HG03571 (cell line): Measurements from ENCODE around the gene ENSA.
"Not testable (repeated sequence)": the region's sequence is repeated elsewhere in the genome, so short reads cannot be mapped to it uniquely, and the experiment has no call there.

Experiments
- ATAC-seq: cut with Tn5 transposase; IDR thresholded peaks from one replicate; pipeline ENCODE4 v1.9.1; 2021; ENCODE audit not compliant: unreplicated experiment

Gene ENSA

DNA sequence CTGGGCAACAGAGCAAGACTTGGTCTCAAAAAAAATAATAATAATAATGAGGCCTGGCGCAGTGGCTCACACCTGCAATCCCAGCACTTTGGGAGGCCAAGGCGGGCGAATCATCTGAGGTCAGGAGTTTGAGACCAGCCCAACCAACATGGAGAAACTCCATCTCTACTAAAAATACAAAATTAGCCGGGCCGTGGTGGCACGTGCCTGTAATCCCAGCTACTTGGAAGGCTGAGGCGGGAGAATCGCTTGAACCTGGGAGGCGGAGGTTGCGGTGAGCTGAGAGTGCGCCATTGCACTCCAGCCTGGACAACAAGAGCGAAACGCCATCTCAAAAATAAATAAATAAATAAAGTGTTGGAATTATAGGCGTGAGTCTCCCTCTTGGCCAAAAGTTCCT is 47.5 kb downstream of the ENSA start:
- not testable (repeated sequence) for ATAC-seq

- not testable (repeated sequence) for ATAC-seq
Measured at GRCh38 chr1:150581437-150581836, 48.0 kb downstream of the ENSA start.

DNA sequence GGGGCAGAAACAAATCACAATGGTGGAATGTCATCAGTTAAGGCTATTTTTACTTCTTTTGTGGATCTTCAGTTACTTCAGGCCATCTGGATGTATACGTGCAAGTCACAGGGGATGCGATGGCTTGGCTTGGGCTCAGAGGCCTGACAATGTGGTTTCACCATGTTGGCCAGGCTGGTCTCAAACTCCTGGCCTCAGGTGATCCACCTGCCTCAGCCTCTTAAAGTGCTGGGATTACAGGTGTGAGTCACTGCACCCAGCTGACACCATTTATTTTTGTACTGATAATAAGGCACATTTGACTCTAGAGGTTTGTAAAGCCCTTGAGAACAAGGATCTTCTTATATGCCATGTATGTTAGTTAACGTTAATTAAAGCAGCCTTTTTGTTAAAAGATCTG is 48.4 kb downstream of the ENSA start:
- not testable (repeated sequence) for ATAC-seq

DNA sequence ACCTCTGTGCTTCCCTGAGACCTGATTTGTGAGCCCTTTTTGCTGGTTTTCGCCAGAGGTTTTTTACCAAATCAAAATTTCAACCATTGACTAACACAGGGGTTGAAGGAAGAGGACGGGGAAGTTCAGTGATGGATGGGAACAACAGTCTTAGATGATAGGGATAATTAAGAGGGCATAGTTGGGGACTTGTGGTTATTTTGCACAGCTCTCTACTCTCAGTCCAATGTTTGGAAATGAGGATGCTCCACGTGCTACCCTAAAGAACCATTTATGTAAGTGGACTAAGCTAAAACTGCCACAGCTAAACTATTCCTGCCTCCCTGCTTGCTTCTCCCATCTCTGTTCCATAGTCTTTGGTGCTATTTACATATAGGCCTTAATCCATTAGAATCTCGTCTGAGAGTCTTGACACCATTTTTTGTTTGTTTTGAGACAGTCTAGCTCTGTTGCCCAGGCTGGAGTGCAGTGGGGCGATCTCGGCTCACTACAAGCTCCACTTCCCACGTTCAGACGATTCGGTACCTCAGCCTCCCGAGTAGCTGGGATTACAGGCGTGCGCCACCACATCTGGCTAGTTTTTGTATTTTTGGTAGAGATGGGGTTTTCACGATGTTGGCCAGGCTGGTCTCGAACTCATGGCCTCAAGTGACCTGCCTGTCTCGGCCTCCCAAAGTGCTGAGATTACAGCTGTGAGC is 49.3 kb downstream of the ENSA start:
- peak; percentile 4 for ATAC-seq

DNA sequence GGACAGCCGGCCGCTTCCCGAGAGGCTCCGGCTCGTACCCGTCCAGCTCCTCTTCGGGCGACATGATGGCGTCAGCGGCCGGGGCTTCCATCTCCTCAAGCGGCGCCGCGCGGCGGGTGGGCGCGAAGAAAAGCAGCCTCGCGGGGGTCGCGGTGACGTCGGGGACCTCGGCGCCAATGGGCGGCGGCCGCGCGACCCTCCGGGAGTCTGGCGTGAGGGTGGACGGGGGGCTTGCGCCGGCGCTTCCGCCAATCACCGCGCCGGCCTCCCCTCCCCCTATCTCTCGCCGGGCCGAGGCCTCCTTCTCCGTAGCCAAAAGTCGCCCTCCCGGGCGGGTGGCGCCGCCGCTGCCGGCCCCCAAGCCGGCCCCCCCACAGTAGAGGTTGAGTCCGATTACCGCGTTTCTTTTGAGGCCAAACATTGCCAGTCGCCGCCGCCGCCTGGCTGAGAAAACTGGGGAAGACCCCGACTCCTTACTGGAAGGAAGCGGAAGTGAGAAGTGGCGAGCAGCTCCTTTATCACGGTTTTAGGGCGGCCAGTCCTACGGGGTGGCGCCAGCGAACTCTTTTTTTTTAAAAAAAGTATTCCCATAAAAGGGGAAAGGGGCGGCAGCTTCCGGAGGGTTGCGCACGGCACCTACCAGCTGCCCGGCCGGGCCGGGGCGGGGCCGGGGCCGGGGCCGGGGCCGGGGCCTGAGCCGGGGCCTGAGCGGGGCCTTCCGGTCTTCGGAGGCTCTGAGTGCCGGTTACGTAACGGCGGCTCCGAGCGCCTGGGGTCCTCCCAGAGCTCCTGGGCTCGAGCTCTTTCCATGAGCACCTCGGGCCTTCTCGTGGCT is 50.1 kb downstream of the ENSA start, which contains the start of gene MCL1:
Gene MCL1 (minus strand): TSS at position 501 of the 835 bp plus-strand sequence. CDS start 80 bp downstream, at position 421.
- peak; percentile 91 for ATAC-seq

DNA sequence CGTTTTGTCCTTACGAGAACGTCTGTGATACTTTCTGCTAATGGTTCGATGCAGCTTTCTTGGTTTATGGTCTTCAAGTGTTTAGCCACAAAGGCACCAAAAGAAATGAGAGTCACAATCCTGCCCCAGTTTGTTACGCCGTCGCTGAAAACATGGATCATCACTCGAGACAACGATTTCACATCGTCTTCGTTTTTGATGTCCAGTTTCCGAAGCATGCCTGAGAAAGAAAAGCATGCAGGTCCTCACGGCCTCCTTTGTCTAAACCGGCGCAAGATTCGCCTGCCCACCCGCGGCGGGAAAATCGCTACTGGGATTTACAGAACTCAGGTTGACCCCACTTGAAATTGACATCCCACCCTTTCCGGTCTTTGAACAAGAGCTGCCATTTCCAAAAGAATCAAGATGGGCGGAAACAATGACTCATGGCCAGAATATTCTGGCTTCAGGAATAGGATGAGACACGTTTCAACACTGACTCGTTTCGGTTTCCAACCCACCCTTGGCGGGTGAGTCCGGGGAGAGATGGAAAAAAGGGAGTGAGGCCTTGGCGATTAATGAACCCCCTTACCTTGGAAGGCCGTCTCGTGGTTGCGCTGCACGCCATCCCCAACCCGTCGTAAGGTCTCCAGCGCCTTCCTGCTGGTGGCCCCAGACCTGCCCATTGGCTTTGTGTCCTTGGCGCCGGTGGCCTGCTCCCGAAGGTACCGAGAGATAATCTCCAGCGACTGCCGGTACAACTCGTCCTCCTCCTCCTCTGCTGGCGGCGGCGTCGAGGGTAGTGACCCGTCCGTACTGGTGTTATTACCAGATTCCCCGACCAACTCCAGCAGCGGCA is 50.9 kb downstream of the ENSA start:
- ATAC-seq, result no peak

GRCh38 chr1:150577557-150578271 is 51.7 kb downstream of the ENSA start:
- ATAC-seq, result no peak

- ATAC-seq, result no peak
Measured at GRCh38 chr1:150576794-150577556, 52.4 kb downstream of the ENSA start.

- no peak for ATAC-seq
Measured at GRCh38 chr1:150576367-150576711, 53.1 kb downstream of the ENSA start.

- ATAC-seq, result no peak
Measured at GRCh38 chr1:150575518-150576366, 53.7 kb downstream of the ENSA start.

DNA sequence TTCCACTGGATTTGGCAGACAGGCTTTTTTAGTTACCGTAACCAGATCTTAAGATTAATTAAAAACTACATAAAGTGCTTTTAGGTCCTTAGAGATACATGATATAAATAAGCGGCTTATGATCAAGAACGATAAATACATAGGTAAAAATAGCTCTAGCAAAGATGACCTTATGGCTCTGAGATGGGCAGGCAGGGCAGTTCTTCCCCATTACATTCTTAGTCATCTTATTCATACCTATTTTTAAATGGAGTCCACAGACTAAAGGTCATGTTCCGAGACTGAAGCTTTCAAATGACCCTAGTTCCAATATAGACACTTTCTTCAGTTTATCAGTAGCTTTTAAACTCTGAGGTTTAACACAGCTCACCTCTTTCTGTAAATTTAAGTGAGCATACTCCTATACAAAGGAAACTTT is 54.3 kb downstream of the ENSA start:
- ATAC-seq, result no peak

DNA sequence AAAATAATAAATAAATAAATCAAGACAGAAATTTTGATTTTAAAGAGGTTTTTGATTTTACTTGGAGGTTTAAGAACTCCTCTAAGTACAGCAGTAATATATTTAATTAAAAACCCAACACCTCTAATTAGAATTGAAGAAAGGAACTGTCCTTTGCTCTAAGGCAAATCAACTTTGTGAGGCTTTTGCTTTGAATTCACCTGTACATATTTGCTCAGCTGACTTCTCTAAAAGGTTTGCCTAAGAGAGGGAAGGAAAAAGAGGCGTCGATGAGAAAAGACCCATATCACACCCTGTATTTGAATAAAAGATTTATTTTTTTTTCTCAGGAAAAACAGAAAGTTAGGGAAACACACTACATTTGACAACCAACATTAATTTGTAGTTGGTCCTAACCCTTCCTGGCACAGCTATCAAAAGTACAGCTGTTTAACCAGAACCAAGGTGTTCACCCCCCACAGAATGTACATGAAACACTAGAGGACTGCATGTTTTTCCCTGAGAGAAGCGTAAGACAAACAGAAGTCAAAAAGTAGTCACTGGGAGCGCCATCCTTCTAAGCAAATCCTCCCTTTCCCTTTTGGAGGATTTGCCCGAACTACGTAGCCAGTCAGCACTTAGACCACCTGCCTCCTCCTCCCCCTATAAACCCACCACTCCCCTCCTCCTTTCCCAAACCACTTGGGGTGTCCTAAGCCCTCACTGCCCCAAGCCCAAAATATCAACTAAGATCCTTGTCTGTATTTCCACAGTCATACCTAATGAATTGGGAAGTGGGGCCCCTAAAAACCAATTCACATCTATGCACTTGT is 54.9 kb downstream of the ENSA start:
- no peak for ATAC-seq

DNA sequence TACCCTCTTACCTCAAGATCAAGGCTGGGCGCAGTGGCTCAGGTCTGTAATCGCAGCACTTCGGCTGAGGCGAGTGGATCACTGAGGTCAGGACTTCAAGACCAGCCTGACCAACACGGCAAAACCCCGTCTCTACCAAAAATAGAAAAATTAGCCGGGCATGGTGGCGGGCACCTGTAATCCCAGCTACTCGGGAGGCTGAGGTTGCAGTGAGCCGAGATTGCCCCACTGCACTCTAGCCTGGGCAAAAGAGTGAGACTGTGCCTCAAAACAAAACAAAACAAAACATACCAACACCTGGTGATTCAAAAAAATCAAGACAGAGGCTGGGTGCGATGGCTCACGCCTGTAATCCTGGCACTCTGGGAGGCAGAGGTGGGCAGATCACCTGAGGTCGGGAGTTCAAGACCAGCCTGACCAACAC is 55.8 kb downstream of the ENSA start:
- ATAC-seq, result not testable (repeated sequence)

DNA sequence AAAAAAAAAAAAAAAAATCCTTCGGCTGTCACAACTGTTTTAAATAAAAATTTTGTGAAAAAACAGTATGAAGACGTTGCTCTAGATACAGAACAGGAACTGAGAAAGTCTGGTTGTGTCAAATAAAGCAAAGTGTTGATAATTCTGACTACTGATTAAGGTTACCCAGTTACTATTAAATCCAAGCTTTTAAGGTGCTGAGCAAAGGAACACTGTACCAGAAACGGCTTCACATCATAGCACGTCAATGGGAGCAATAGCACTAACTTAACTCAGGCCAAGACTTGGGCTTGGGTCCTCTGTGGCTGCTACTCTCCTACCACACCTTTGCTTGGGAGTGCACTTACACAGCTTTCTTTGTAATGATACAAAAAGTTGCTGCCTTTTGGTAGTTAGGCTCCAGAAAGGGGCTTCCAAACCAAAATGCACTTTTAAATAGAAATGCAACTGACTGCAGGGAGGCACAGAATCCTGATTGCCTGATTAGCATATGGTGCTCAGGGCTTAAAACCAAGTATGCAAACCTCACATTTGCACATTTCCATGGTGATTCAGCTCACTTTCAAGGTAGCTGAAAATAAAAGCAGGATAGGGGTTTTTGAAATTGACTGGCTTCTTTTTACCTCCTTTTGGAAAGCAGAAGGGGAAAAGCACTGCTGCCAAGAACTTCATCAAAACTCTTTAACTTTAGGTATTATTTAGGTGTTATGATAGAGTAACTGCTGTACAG is 56.3 kb downstream of the ENSA start:
- no peak for ATAC-seq
